Stimulated activated CD8-positive, alpha-beta memory T cell treated with anti-CD3 and anti-CD28 coated beads, Interleukin-2, amount 100 ng/mL, for 48 hours (primary cell): ENCODE data around the gene RADIL.

ENCODE experiments used
- DNase-seq, 2 donors: peaks; one replicate each; pipeline ENCODE4 v3.0.0-alpha.2; 2020; ENCODE audit warnings: low read depth in 2 of 2

The RADIL gene

GRCh38 chr7:4775250-4775847 is 108.2 kb downstream of the RADIL start, which contains the start of gene AP5Z1:
TSS of gene AP5Z1 (plus strand) at chr7:4775623. CDS start at chr7:4775716, 93 bp downstream.
- peak; percentile 92 to 95 for DNase-seq

- DNase-seq, result no peak
Measured at GRCh38 chr7:4774658-4775249, 108.8 kb downstream of the RADIL start.

- no peak for DNase-seq
Measured at GRCh38 chr7:4774007-4774406, 109.5 kb downstream of the RADIL start.

GRCh38 chr7:4772306-4772705 is 111.2 kb downstream of the RADIL start:
- DNase-seq, result no peak

GRCh38 chr7:4771737-4772136 is 111.8 kb downstream of the RADIL start:
- DNase-seq, result no peak

GRCh38 chr7:4770886-4771285 is 112.6 kb downstream of the RADIL start:
- no peak for DNase-seq

- DNase-seq, result no peak
Measured at GRCh38 chr7:4769761-4770160, 113.8 kb downstream of the RADIL start.

GRCh38 chr7:4768597-4769569 is 114.6 kb downstream of the RADIL start:
- no peak for DNase-seq

GRCh38 chr7:4766666-4767519 is 116.6 kb downstream of the RADIL start:
- no peak for DNase-seq

GRCh38 chr7:4765776-4766490 is 117.6 kb downstream of the RADIL start:
- DNase-seq, result no peak

- DNase-seq, result no peak
Measured at GRCh38 chr7:4764402-4765007, 119.0 kb downstream of the RADIL start.

- DNase-seq, result no peak
Measured at GRCh38 chr7:4763794-4764185, 119.7 kb downstream of the RADIL start.

GRCh38 chr7:4763091-4763793 is 120.3 kb downstream of the RADIL start:
- no peak for DNase-seq

- DNase-seq, result no peak
Measured at GRCh38 chr7:4762121-4763055, 121.1 kb downstream of the RADIL start.

GRCh38 chr7:4760952-4761351 is 122.6 kb downstream of the RADIL start:
- DNase-seq, result no peak

- no peak for DNase-seq
Measured at GRCh38 chr7:4759211-4759610, 124.3 kb downstream of the RADIL start.

- DNase-seq, result no peak
Measured at GRCh38 chr7:4758791-4759190, 124.7 kb downstream of the RADIL start.

GRCh38 chr7:4758111-4758510 is 125.4 kb downstream of the RADIL start:
- no peak for DNase-seq

GRCh38 chr7:4755045-4755444 is 128.5 kb downstream of the RADIL start:
- DNase-seq, result no peak
